Islet precursor cell (in vitro differentiated cells): Measurements from ENCODE around the gene DDTL.

Experiments
- DNase-seq: peaks from one replicate; pipeline ENCODE4 v3.0.0-alpha.2; 2018

Gene DDTL

DNA sequence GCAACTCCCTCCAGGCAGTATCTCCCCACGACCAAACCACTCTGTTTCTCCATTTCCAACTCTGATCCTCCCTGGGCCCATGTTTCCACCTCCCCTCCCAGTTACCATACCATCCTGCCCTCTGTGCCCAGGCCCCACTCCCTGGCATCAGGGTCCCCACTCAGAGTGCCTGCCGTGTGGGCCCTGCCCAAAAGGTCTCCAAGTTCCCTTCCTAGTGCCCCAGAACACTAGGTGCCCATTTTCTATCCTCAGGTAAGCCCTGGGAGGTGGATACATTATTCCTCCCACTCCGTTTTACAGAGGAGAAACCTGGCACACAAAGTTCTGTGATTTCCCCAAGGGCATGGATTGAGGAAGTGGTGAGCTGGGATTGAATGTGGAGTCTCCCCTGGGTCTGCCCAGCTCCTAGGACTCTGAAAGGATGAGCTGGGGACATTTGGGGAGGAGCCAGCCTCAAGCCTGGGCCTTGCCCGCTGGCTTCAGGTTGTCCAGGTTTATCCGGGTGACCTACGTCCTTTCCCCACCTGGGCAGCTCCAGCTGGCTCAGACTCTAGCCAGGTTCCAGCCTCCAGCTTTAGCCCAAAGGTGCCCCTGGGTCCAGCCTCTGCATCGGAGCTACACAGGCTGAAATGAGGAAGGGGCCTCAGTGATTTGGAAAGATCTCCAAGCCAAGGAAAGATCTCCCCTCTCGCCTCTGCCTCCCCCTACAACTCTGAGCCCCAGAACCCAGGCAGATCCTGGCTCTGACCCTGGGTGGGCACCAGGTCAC, 40.7 kb downstream of the DDTL start:
- DNase-seq = no peak

DNA sequence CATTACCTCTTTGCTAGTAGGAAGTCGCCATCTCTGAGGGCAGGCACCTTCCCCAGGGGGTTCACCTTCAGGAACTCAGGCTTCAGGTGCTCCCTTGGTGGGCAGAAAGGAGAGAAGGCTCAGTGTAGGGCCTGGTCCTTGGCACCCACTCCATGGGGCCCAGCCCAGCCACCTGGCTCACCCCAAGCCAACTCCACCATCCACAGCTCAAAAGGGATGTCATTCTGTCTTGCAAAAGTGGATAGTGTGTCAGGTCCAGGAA, 41.3 kb downstream of the DDTL start:
- DNase-seq = no peak

DNA sequence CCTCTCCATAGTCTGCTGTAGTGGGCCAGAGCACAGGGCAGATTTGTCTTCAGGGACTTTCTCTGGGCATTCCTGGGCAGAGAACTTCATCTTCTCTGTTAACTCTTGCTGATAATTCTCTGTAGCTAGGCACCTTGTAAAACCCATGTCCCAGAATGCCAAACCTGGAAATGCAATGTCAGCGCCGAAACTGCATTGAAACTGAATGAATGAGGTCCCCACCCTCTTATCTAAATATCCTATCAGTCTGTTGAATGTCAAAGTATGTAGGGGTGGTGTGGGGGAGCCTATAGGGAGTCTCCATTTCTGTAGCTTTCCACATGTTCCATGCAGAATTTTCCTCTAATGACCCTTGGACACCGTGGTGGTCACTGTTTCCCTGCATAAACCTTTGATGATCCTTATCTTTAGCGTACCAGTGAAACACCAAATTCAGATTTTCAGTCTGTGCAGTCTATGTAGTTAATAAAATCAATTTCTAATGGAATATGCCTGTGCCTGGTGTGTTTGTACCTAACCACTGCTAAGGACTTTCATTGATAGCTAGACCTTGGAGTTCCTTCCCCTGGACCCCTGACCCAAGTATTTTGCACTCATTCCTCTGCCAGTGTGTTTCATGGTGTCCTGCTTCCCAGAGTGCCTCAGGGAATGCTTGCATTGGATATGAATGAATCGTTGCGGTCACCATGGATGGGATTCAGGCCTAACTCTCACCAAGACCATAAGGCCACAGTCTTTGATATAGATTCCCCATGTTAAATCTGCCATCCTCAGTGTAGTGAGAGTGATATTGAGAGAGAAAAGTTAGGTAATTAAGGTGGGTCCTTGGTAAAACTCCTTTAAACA, 41.9 kb downstream of the DDTL start:
- no peak for DNase-seq

GRCh38 chr22:24009227-24010017, 42.7 kb downstream of the DDTL start:
- DNase-seq = no peak

- no peak for DNase-seq
Measured at GRCh38 chr22:24010018-24010391, 43.3 kb downstream of the DDTL start.

DNA sequence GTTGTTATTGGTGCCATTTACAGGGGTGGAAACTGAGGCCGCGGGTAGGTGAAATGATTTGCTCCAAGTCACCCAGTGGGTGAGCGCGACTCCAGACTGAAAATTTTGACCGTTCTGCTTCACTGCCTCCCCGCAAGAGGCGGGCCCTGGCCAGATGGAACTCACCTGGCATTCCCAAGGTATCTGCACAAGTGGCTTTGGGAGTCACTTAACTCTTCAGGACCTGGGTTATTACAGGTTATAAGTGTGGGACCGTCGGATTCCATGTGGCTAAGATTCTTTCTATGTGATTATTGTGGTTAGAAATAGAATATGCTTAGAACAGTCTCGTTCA, 45.0 kb downstream of the DDTL start:
- DNase-seq = no peak

GRCh38 chr22:24016156-24016555, 49.5 kb downstream of the DDTL start:
- no peak for DNase-seq

- no peak for DNase-seq
Measured at GRCh38 chr22:24021304-24021703, 54.6 kb downstream of the DDTL start.
